Neural cell (in vitro differentiated cells): ENCODE data around the gene TIGD4. TPM values are rescaled to one million over a fixed set of nuclear protein-coding genes. Genes with fewer than 3 reads are reported as not detected.
"Not testable (repeated sequence)": the region's sequence is repeated elsewhere in the genome, so short reads cannot be mapped to it uniquely, and the experiment has no call there.

Experiments used
- H2AFZ ChIP-seq: fragments of 200-600, 300-800 bp; sonication (generic), shearing (Covaris generic); 2 replicates; pipeline ENCODE4 v1.6.0; 2014; ENCODE audit warnings: low read depth, mild to moderate bottlenecking, antibody characterized with exemption, low read length, moderate library complexity
- H3F3A ChIP-seq: fragments of 200-600 bp; shearing (Covaris generic); 2 replicates; pipeline ENCODE4 v1.6.1; 2016; ENCODE audit warnings: mild to moderate bottlenecking, moderate library complexity, mixed read lengths, antibody characterized with exemption, low read length; ENCODE audit not compliant: insufficient read depth, poor library complexity, severe bottlenecking
- H3K27ac ChIP-seq: fragments of 200-600, 300-800 bp; sonication (generic), shearing (Covaris generic); 2 replicates; pipeline ENCODE4 v1.5.1; 2014; ENCODE audit warnings: mild to moderate bottlenecking, low read length, moderate library complexity
- H3K27me3 ChIP-seq: fragments of 300-800, 200-600 bp; sonication (generic), shearing (Covaris generic); 2 replicates; pipeline ENCODE4 v1.6.0; 2014; ENCODE audit warnings: mild to moderate bottlenecking, low read depth, low read length, moderate library complexity; ENCODE audit not compliant: insufficient read depth
- H3K36me3 ChIP-seq: fragments of 300-800, 200-600 bp; sonication (generic), shearing (Covaris generic); 2 replicates; pipeline ENCODE4 v1.5.1; 2014; ENCODE audit warnings: mild to moderate bottlenecking, antibody characterized with exemption, low read length, moderate library complexity; ENCODE audit not compliant: insufficient read depth
- H3K4me2 ChIP-seq: fragments of 300-800, 200-600 bp; sonication (generic), shearing (Covaris generic); 2 replicates; pipeline ENCODE4 v1.6.0; 2014; ENCODE audit warnings: mild to moderate bottlenecking, low read length
- H3K4me3 ChIP-seq: fragments of 300-800, 200-600 bp; sonication (generic), shearing (Covaris generic); 2 replicates; pipeline ENCODE4 v1.5.1; 2014; ENCODE audit warnings: mild to moderate bottlenecking, low read length, moderate library complexity
- H3K79me2 ChIP-seq: fragments of 200-600 bp; shearing (Covaris generic); replicated peaks from 2 replicates; pipeline ENCODE4 v1.6.0; 2014; ENCODE audit warnings: mild to moderate bottlenecking, low read length, moderate library complexity; ENCODE audit not compliant: insufficient read depth
- H3K9ac ChIP-seq: fragments of 300-800, 200-600 bp; sonication (generic), shearing (Covaris generic); 2 replicates; pipeline ENCODE4 v1.6.1; 2016; ENCODE audit warnings: mild to moderate bottlenecking, low read length, mixed read lengths
- H3K9me2 ChIP-seq: fragments of 200-600 bp; shearing (Covaris generic); 2 replicates; pipeline ENCODE4 v1.6.1; 2016; ENCODE audit warnings: mild to moderate bottlenecking, low read length, mixed read lengths; ENCODE audit not compliant: insufficient read depth
- H3K9me3 ChIP-seq: fragments of 200-600, 300-800 bp; sonication (generic), shearing (Covaris generic); 2 replicates; pipeline ENCODE4 v1.6.1; 2016; ENCODE audit warnings: mild to moderate bottlenecking, mixed run types, low read length, moderate library complexity, mixed read lengths
- H4K20me1 ChIP-seq: fragments of 200-600 bp; shearing (Covaris generic); 2 replicates; pipeline ENCODE4 v1.6.1; 2016; ENCODE audit warnings: mild to moderate bottlenecking, mixed run types; ENCODE audit not compliant: insufficient read depth
- EP300 ChIP-seq: fragments of 450-650 bp; conservative IDR thresholded peaks from 2 replicates; pipeline ENCODE4 v1.6.1; 2014; ENCODE audit warnings: antibody characterized with exemption, mild to moderate bottlenecking, moderate library complexity; ENCODE audit not compliant: poor library complexity, severe bottlenecking
- EZH2 ChIP-seq: fragments of 200-600, 300-800 bp; shearing (Covaris generic), sonication (generic); IDR thresholded peaks from 2 replicates; pipeline ENCODE4 v1.6.1; 2014; ENCODE audit warnings: antibody characterized with exemption, low read length, borderline replicate concordance, mild to moderate bottlenecking; ENCODE audit not compliant: insufficient read depth, poor library complexity, severe bottlenecking
- MXI1 ChIP-seq: fragments of 450-650 bp; conservative IDR thresholded peaks from 2 replicates; pipeline ENCODE4 v1.6.1; 2014; ENCODE audit warnings: antibody characterized with exemption, mild to moderate bottlenecking; ENCODE audit not compliant: poor library complexity, severe bottlenecking
- POLR2AphosphoS5 ChIP-seq: IDR thresholded peaks from 2 replicates; pipeline ENCODE4 v1.6.1; 2012
- RAD21 ChIP-seq: fragments of 450-650 bp; conservative IDR thresholded peaks from 2 replicates; pipeline ENCODE4 v1.6.1; 2014; ENCODE audit warnings: antibody characterized with exemption, mild to moderate bottlenecking, moderate library complexity
- SMC3 ChIP-seq: fragments of 450-650 bp; conservative IDR thresholded peaks from 2 replicates; pipeline ENCODE4 v1.6.1; 2014; ENCODE audit warnings: antibody characterized with exemption, mild to moderate bottlenecking, moderate library complexity; ENCODE audit not compliant: poor library complexity
- TAF1 ChIP-seq: IDR thresholded peaks from 2 replicates; pipeline ENCODE4 v1.6.1; 2012; ENCODE audit warnings: low read depth
- polyA plus RNA-seq: library from polyadenylated mRNA; depleted of rRNA; stranded (reverse); fragments of >200 nt; gene quantifications from 2 replicates; pipeline ENCODE4 v1.2.3, GENCODE V29; 2014
- TF ChIP-seq, protein P1 (sequence below): fragments of 450-650 bp; IDR thresholded peaks from 2 replicates; pipeline ENCODE4 v1.5.1; 2014; ENCODE audit warnings: antibody characterized with exemption, mild to moderate bottlenecking, moderate library complexity; ENCODE audit not compliant: poor library complexity, severe bottlenecking
- TF ChIP-seq, protein P2 (sequence below): IDR thresholded peaks from 2 replicates; pipeline ENCODE4 v1.6.1; 2012; ENCODE audit warnings: borderline replicate concordance

TIGD4 gene
- polyA plus RNA-seq, 1 donor from 2014 or later: 3.3 TPM

DNA sequence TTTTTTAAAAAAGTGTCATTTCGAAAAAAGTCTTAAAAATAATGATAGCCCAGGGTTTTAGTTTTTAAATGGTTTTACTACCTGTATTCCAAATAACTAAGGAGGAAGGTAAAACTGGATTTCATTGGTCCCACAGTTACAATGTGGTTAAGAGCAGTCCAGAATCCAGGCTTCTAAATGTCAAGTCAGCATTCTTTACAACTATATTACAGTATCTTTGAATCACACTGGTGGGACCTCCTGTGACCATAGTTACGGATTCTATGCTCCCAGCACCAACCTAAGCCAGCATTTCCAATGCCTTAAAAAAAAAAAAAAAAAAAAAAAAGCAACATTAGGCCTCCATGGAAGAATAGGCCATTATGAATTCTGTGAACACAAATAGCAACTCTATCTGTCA is 6.2 kb downstream of the TIGD4 start:
- Histone ChIP-seq H3K27me3 (no peaks in the 10 kb centered on the region), H3K36me3 (no peaks in the 10 kb centered on the region), H3F3A (no peaks in the 10 kb centered on the region), H4K20me1 (no peaks in the 10 kb centered on the region), H3K9ac (no peak overlapping the region), H3K4me3 (no peak overlapping the region), H3K4me2 (no peak overlapping the region), H3K27ac (no peak overlapping the region), H3K9me2 (no peaks in the 10 kb centered on the region), H2AFZ (no peak overlapping the region), H3K9me3 (no peaks in the 10 kb centered on the region), H3K79me2 (peaks cover 32% of the 10 kb centered on the region)
- TF ChIP-seq, protein P1, sequence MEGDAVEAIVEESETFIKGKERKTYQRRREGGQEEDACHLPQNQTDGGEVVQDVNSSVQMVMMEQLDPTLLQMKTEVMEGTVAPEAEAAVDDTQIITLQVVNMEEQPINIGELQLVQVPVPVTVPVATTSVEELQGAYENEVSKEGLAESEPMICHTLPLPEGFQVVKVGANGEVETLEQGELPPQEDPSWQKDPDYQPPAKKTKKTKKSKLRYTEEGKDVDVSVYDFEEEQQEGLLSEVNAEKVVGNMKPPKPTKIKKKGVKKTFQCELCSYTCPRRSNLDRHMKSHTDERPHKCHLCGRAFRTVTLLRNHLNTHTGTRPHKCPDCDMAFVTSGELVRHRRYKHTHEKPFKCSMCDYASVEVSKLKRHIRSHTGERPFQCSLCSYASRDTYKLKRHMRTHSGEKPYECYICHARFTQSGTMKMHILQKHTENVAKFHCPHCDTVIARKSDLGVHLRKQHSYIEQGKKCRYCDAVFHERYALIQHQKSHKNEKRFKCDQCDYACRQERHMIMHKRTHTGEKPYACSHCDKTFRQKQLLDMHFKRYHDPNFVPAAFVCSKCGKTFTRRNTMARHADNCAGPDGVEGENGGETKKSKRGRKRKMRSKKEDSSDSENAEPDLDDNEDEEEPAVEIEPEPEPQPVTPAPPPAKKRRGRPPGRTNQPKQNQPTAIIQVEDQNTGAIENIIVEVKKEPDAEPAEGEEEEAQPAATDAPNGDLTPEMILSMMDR: no peak
- TF ChIP-seq, protein P2, sequence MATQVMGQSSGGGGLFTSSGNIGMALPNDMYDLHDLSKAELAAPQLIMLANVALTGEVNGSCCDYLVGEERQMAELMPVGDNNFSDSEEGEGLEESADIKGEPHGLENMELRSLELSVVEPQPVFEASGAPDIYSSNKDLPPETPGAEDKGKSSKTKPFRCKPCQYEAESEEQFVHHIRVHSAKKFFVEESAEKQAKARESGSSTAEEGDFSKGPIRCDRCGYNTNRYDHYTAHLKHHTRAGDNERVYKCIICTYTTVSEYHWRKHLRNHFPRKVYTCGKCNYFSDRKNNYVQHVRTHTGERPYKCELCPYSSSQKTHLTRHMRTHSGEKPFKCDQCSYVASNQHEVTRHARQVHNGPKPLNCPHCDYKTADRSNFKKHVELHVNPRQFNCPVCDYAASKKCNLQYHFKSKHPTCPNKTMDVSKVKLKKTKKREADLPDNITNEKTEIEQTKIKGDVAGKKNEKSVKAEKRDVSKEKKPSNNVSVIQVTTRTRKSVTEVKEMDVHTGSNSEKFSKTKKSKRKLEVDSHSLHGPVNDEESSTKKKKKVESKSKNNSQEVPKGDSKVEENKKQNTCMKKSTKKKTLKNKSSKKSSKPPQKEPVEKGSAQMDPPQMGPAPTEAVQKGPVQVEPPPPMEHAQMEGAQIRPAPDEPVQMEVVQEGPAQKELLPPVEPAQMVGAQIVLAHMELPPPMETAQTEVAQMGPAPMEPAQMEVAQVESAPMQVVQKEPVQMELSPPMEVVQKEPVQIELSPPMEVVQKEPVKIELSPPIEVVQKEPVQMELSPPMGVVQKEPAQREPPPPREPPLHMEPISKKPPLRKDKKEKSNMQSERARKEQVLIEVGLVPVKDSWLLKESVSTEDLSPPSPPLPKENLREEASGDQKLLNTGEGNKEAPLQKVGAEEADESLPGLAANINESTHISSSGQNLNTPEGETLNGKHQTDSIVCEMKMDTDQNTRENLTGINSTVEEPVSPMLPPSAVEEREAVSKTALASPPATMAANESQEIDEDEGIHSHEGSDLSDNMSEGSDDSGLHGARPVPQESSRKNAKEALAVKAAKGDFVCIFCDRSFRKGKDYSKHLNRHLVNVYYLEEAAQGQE: no peak
- TF ChIP-seq EZH2 (no peak), SMC3 (no peak), MXI1 (no peak), EP300 (no peak), TAF1 (no peak), POLR2AphosphoS5 (no peak), RAD21 (no peak)

- no peak overlapping the region for H3K27ac ChIP-seq
- H3K4me3 ChIP-seq: no peak overlapping the region
- H3K9me2 ChIP-seq: no peaks in the 10 kb centered on the region
- H3F3A ChIP-seq: no peaks in the 10 kb centered on the region
- H3K27me3 ChIP-seq: no peaks in the 10 kb centered on the region
- H3K4me2 ChIP-seq: no peak overlapping the region
- peaks cover 19% of the 10 kb centered on the region for H3K79me2 ChIP-seq
- TF ChIP-seq RAD21 (no peak), TAF1 (no peak), MXI1 (no peak), EZH2 (no peak), EP300 (no peak), SMC3 (no peak), POLR2AphosphoS5 (no peak)
- TF ChIP-seq, protein P2: no peak
- TF ChIP-seq, protein P1: no peak
- no peak overlapping the region for H3K9ac ChIP-seq
- no peak overlapping the region for H2AFZ ChIP-seq
- no peaks in the 10 kb centered on the region for H3K9me3 ChIP-seq
- no peaks in the 10 kb centered on the region for H3K36me3 ChIP-seq
- H4K20me1 ChIP-seq: no peaks in the 10 kb centered on the region
These were observed 7.6 kb downstream of the TIGD4 start for GRCh38 chr4:152771741-152772533.

- H3K36me3 ChIP-seq, H3K4me2 ChIP-seq, H4K20me1 ChIP-seq, H3K9ac ChIP-seq, H3F3A ChIP-seq, H3K27me3 ChIP-seq, H3K4me3 ChIP-seq, H3K27ac ChIP-seq, H3K79me2 ChIP-seq, H3K9me3 ChIP-seq, H2AFZ ChIP-seq, H3K9me2 ChIP-seq: not testable (repeated sequence)
These were observed 14.3 kb downstream of the TIGD4 start for GRCh38 chr4:152765069-152765737.
